NT2/D1 (cell line): ENCODE measurements around the gene PTPRJ.

Experiments
- DNase-seq: peaks from one replicate; pipeline ENCODE4 v3.0.0-alpha.2; 2011; ENCODE audit warnings: low read depth, low spot score
- H3K27me3 ChIP-seq: 2 replicates; pipeline ENCODE4 v1.6.0; 2011; ENCODE audit warnings: mild to moderate bottlenecking; ENCODE audit not compliant: insufficient read length, insufficient read depth
- H3K36me3 ChIP-seq: 2 replicates; pipeline ENCODE4 v1.6.1; 2011; ENCODE audit warnings: mild to moderate bottlenecking, low read length, mixed read lengths; ENCODE audit not compliant: insufficient read depth, insufficient read length
- H3K4me1 ChIP-seq: 2 replicates; pipeline ENCODE4 v1.5.1; 2011; ENCODE audit not compliant: insufficient read depth, insufficient read length
- H3K4me3 ChIP-seq: 2 replicates; pipeline ENCODE4 v1.5.1; 2011; ENCODE audit warnings: low read depth; ENCODE audit not compliant: insufficient read length
- H3K9ac ChIP-seq: 2 replicates; pipeline ENCODE4 v1.6.0; 2011; ENCODE audit warnings: low read depth; ENCODE audit not compliant: insufficient read length
- H3K9me3 ChIP-seq: 2 replicates; pipeline ENCODE4 v1.5.1; 2011; ENCODE audit warnings: mild to moderate bottlenecking, low read length; ENCODE audit not compliant: insufficient read depth
- SUZ12 ChIP-seq: IDR thresholded peaks from 2 replicates; pipeline ENCODE4 v1.6.1; 2011; ENCODE audit not compliant: insufficient read length, insufficient read depth; ENCODE audit errors: extremely low read depth
- YY1 ChIP-seq: IDR thresholded peaks from 2 replicates; pipeline ENCODE4 v1.6.1; 2011; ENCODE audit not compliant: insufficient read length, insufficient read depth
- ZNF274 ChIP-seq: IDR thresholded peaks from 2 replicates; pipeline ENCODE4 v1.6.1; 2011; ENCODE audit warnings: mild to moderate bottlenecking, low read depth, low read length

Gene PTPRJ

GRCh38 chr11:48056325-48057183, 76.2 kb downstream of the PTPRJ start:
- no peaks in the 10 kb centered on the region for H3K9me3 ChIP-seq
- peaks cover 5% of the 10 kb centered on the region for H3K4me1 ChIP-seq
- no peak for TF ChIP-seq YY1
- TF ChIP-seq SUZ12 = no peak
- TF ChIP-seq ZNF274 = no peak
- H3K9ac ChIP-seq = no peak overlapping the region
- no peak for DNase-seq
- no peak overlapping the region for H3K4me3 ChIP-seq
- no peaks in the 10 kb centered on the region for H3K36me3 ChIP-seq
- no peaks in the 10 kb centered on the region for H3K27me3 ChIP-seq

GRCh38 chr11:48058064-48058463, 77.7 kb downstream of the PTPRJ start:
- Histone ChIP-seq H3K9ac (no peak overlapping the region), H3K36me3 (no peaks in the 10 kb centered on the region), H3K4me1 (peaks cover 5% of the 10 kb centered on the region), H3K4me3 (no peak overlapping the region), H3K9me3 (no peaks in the 10 kb centered on the region), H3K27me3 (no peaks in the 10 kb centered on the region)
- no peak for DNase-seq
- TF ChIP-seq YY1 (no peak), ZNF274 (no peak), SUZ12 (no peak)

GRCh38 chr11:48058788-48059187, 78.4 kb downstream of the PTPRJ start:
- no peaks in the 10 kb centered on the region for H3K36me3 ChIP-seq
- no peaks in the 10 kb centered on the region for H3K27me3 ChIP-seq
- peaks cover 5% of the 10 kb centered on the region for H3K4me1 ChIP-seq
- H3K4me3 ChIP-seq = no peak overlapping the region
- no peak for TF ChIP-seq YY1
- no peak for TF ChIP-seq SUZ12
- TF ChIP-seq ZNF274 = no peak
- no peak overlapping the region for H3K9ac ChIP-seq
- H3K9me3 ChIP-seq = no peaks in the 10 kb centered on the region
- DNase-seq = no peak

DNA sequence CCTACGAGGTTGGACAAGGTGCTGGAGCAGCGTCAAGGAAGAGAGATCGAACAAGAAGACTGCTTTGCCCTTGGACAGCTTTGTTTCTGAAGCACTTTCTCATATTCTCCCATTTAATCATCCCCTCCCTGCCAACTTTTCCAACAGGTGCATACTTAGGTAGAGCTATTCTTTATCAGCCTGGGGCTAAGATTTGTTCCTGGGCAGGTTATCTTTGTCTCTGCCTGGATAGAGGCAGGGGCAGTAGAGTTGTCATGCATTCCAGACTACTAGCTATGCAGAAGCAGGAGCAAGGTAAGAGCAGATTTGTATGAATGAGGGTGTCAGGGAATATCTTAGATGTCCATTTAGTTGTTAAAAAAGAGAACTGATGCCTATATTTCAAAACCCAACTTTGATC, 82.3 kb downstream of the PTPRJ start:
- TF ChIP-seq YY1 (no peak), ZNF274 (no peak), SUZ12 (no peak)

GRCh38 chr11:48063424-48063978, 83.1 kb downstream of the PTPRJ start:
- H3K27me3 ChIP-seq = no peaks in the 10 kb centered on the region
- no peaks in the 10 kb centered on the region for H3K36me3 ChIP-seq
- peaks cover 6% of the 10 kb centered on the region for H3K4me1 ChIP-seq
- TF ChIP-seq ZNF274 (no peak), SUZ12 (no peak), YY1 (no peak)
- H3K4me3 ChIP-seq = no peak overlapping the region
- no peak for DNase-seq
- no peaks in the 10 kb centered on the region for H3K9me3 ChIP-seq
- no peak overlapping the region for H3K9ac ChIP-seq

More for the DNA sequence above, 82.3 kb downstream of the PTPRJ start:
- H3K4me3 ChIP-seq = no peak overlapping the region
- DNase-seq = no peak
- no peaks in the 10 kb centered on the region for H3K36me3 ChIP-seq
- no peaks in the 10 kb centered on the region for H3K9me3 ChIP-seq
- H3K27me3 ChIP-seq = no peaks in the 10 kb centered on the region
- H3K4me1 ChIP-seq = peaks cover 6% of the 10 kb centered on the region
- H3K9ac ChIP-seq = no peak overlapping the region

DNA sequence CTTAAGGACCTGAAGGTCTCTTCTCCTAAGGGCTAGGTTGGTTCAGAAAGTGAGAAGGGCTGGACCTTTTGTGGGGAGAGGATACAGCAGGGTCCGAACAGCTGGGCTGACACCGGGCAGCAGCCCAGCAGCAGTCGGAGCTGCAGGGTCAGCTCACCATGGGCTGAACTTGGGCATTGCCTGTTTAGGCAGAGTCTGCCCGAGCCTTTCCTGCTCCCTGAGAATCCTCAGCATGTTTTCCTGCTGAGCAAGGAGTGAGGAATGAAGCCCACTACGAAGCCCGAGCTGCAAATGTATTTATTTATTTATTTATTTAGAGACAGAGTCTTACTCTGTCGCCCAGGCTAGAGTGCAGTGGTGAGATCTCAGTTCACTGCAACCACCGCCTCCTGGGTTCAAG, 83.9 kb downstream of the PTPRJ start:
- Histone ChIP-seq H3K36me3 (no peaks in the 10 kb centered on the region), H3K4me3 (no peak overlapping the region), H3K27me3 (no peaks in the 10 kb centered on the region), H3K9me3 (no peaks in the 10 kb centered on the region), H3K9ac (no peak overlapping the region), H3K4me1 (peaks cover 6% of the 10 kb centered on the region)
- no peak for TF ChIP-seq YY1
- TF ChIP-seq ZNF274 = no peak
- TF ChIP-seq SUZ12 = no peak
- no peak for DNase-seq

DNA sequence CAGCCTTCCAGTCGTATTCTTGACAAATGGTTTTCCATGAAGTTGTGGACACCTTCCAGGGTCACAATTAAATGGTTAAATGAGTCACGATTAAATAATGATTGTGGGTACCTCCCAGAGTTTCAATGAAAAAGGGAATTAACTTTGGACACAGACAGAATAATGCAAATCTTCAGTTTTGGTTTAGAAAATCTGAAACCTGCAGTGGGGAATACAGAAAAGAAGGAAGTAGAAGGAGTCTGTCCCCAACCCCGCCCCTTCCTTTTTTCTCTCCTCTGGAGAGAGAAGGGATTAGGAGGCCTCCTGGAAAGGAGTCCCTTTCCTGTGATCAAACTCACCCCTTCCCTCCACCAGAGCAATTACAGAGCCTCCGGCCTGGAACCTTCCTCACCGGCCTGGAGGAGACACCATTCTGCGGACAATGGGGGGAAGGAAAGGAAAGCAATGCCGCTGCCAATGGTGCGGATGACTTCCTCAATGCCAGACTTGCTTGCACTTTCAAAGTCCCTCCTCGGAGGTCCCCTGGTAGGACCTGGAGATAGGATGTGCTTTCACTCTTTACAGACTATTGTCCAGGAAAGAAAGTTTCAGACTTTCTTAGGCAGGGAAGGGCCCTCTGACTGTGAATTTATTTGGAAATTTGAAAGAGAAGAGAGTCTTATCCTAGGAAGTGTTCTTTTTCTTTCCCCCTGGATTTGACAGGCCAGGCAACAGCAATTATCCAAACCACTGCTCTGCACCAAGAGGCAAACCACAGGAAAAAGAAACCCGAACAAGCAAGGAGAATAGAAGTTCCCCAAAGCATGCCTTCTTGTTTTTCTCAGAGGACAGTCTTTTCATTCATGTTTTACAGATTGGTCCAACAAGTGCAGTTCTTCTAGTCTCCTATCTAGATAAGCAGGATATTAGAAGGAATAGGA, 86.8 kb downstream of the PTPRJ start:
- H3K9me3 ChIP-seq = no peaks in the 10 kb centered on the region
- H3K9ac ChIP-seq = no peak overlapping the region
- no peaks in the 10 kb centered on the region for H3K27me3 ChIP-seq
- H3K36me3 ChIP-seq = no peaks in the 10 kb centered on the region
- DNase-seq = no peak
- no peak overlapping the region for H3K4me3 ChIP-seq
- TF ChIP-seq YY1 (no peak), SUZ12 (no peak), ZNF274 (no peak)
- H3K4me1 ChIP-seq = peaks cover 6% of the 10 kb centered on the region
